ENCODE results near the gene DPP6.

Gene DPP6

GRCh38 chr7:154862153-154862791, 810.1 kb downstream of the DPP6 start:
- H3K4me3 ChIP-seq (ENCODE audit: low read depth, low read length), result no peak overlapping the region
- POLR2A ChIA-PET, result no interaction called here
- TF ChIP-seq, protein P1, sequence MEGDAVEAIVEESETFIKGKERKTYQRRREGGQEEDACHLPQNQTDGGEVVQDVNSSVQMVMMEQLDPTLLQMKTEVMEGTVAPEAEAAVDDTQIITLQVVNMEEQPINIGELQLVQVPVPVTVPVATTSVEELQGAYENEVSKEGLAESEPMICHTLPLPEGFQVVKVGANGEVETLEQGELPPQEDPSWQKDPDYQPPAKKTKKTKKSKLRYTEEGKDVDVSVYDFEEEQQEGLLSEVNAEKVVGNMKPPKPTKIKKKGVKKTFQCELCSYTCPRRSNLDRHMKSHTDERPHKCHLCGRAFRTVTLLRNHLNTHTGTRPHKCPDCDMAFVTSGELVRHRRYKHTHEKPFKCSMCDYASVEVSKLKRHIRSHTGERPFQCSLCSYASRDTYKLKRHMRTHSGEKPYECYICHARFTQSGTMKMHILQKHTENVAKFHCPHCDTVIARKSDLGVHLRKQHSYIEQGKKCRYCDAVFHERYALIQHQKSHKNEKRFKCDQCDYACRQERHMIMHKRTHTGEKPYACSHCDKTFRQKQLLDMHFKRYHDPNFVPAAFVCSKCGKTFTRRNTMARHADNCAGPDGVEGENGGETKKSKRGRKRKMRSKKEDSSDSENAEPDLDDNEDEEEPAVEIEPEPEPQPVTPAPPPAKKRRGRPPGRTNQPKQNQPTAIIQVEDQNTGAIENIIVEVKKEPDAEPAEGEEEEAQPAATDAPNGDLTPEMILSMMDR (IDR thresholded peaks at IDR 0.05; ENCODE audit: insufficient read depth, low read length, missing control alignments), result no peak
- no peak for DNase-seq (ENCODE audit: low read depth, low spot score)
- CTCF ChIA-PET, result no interaction called here

DNA sequence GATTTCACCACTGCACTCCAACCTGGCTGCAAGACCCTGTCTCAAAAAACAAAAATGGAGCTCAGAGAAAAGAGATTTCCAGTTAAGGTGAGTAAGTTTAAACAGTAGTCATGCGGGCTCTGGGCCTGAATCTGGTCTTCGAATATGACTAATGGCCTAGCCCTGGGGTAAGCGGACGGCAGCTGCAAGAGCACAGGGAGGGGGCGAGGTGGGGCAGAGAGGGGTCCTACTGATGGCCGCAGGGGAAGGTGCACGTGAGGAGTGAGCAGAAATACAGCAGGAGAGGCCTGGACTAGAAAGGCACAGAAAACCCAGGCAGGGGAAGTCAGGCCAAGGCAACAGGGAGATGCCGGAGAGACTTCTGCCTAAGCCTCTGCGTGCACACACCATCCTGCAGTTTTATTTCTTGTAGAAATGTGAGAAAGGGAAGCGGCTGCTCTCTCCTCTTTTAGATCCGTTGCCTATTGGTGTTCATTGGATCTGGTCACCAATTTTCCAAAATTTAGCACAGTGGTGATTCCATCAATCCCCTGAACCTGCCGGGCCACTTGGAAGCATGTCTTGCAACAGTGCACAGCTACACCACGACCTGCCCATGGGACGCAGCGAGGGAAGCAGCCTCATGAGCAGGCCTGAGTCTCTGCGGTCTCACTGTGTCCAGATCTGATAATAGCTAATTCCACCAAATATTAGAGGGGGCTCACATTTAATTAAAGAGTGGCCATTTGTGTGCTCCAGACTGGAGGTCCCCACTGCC, 811.7 kb downstream of the DPP6 start:
- ChIA-PET CTCF (no interaction called here), POLR2A (no interaction called here)
- no peak for DNase-seq (ENCODE audit: low read depth, low spot score)
- no peak overlapping the region for H3K4me3 ChIP-seq (ENCODE audit: low read depth, low read length)
- TF ChIP-seq, protein P1 (IDR thresholded peaks at IDR 0.05; ENCODE audit: insufficient read depth, low read length, missing control alignments), result no peak

DNA sequence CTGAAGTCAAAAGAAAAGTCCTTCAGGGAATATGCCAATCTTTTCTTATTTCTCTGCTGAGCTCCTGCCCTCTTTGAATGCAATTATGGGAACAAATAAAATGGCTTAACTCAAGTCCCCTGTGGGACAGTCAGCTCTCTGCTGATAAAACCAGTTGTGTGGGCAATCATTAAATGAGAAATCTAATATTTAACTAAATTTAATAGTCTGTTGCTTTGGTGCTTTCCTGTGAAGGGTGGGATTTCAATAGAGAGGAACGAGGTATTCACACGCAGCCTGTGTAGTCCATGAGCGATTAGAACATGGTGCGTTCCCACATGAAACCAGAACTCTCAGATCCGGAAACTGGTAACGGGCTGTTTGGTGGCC, 812.3 kb downstream of the DPP6 start:
- no peak overlapping the region for H3K4me3 ChIP-seq (ENCODE audit: low read depth, low read length)
- DNase-seq (ENCODE audit: low read depth, low spot score), result no peak
- CTCF ChIA-PET, result no interaction called here
- TF ChIP-seq, protein P1 (IDR thresholded peaks at IDR 0.05; ENCODE audit: insufficient read depth, low read length, missing control alignments), result no peak
- POLR2A ChIA-PET, result no interaction called here

- ChIA-PET CTCF (no interaction called here), POLR2A (no interaction called here)
- H3K4me3 ChIP-seq (ENCODE audit: low read depth, low read length), result no peak overlapping the region
- DNase-seq (ENCODE audit: low read depth, low spot score), result no peak
- TF ChIP-seq, protein P1 (IDR thresholded peaks at IDR 0.05; ENCODE audit: insufficient read depth, low read length, missing control alignments), result no peak
Measured at GRCh38 chr7:154865984-154866685, 813.9 kb downstream of the DPP6 start.

DNA sequence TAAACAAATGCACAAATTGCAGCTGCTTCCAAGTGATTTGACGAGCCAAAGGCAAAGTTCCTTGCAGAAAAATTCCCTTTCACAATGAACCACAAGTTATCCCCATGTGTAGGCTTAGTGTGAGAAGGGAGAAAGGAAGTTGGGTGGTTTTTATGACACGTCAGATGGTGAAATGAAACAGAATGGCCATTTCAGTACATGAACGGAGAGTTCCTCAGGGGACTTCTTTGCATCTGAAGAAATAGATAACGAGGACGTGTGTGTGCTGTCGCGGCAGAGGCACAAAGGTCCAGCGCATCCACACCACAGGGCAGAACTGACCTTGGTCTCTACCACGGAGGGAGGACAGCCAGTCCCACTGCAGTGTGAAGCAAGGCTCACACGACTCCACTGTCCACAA, 814.9 kb downstream of the DPP6 start:
- POLR2A ChIA-PET, result no interaction called here
- TF ChIP-seq, protein P1 (IDR thresholded peaks at IDR 0.05; ENCODE audit: insufficient read depth, low read length, missing control alignments), result no peak
- CTCF ChIA-PET, result no interaction called here
- no peak overlapping the region for H3K4me3 ChIP-seq (ENCODE audit: low read depth, low read length)
- no peak for DNase-seq (ENCODE audit: low read depth, low spot score)

DNA sequence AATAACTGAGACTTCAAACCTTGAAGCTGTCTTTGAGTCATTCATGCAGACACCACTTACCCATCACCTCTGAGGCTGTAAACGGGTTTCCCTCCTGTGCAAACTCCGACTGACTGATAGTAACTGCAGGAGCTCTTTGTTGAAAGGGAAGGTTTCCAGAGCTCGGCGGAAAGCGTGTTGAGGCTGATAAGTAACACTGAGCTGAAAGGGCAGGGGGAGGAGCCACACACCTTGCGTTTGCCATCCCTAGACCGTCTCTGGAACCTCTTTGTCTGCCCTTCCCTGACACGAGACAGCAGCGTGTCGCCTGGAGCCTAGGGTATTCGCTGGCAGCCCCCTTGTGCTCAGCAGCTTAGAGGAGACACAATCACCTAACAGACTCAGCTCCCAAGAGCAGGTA, 816.7 kb downstream of the DPP6 start:
- no peak overlapping the region for H3K4me3 ChIP-seq (ENCODE audit: low read depth, low read length)
- ChIA-PET POLR2A (no interaction called here), CTCF (no interaction called here)
- no peak for DNase-seq (ENCODE audit: low read depth, low spot score)
- TF ChIP-seq, protein P1 (IDR thresholded peaks at IDR 0.05; ENCODE audit: insufficient read depth, low read length, missing control alignments), result no peak
